Trophoblast cell (in vitro differentiated cells and primary cell): ENCODE measurements around the gene SYNGR2.
A peak's percentile ranks its signal among the peaks of the same experiment; 100 is the strongest.
"Not testable (repeated sequence)": the region's sequence is repeated elsewhere in the genome, so short reads cannot be mapped to it uniquely, and the experiment has no call there.

Experiments used
- DNase-seq, 2 donors: peaks; one replicate each; pipeline ENCODE4 v3.0.0-alpha.2; 2016
- H2AFZ ChIP-seq: 2 replicates; pipeline ENCODE4 v1.6.1; 2013; ENCODE audit warnings: low read length, moderate library complexity, mild to moderate bottlenecking; ENCODE audit not compliant: insufficient read depth, poor library complexity
- H2AK5ac ChIP-seq: 2 replicates; pipeline ENCODE4 v1.6.1; 2013; ENCODE audit warnings: mild to moderate bottlenecking, low read length
- H2BK120ac ChIP-seq: 2 replicates; pipeline ENCODE4 v1.6.1; 2013; ENCODE audit warnings: low read length, mild to moderate bottlenecking, moderate library complexity; ENCODE audit not compliant: insufficient read depth, poor library complexity
- H2BK12ac ChIP-seq: 2 replicates; pipeline ENCODE4 v1.6.1; 2013; ENCODE audit warnings: mild to moderate bottlenecking, low read length, moderate library complexity
- H2BK5ac ChIP-seq: 2 replicates; pipeline ENCODE4 v1.6.1; 2013; ENCODE audit warnings: low read length, low read depth, moderate library complexity, mild to moderate bottlenecking; ENCODE audit not compliant: poor library complexity
- H3K14ac ChIP-seq: 2 replicates; pipeline ENCODE4 v1.6.1; 2013; ENCODE audit warnings: mild to moderate bottlenecking, low read length
- H3K18ac ChIP-seq: 2 replicates; pipeline ENCODE4 v1.6.1; 2013; ENCODE audit warnings: mild to moderate bottlenecking, low read length
- H3K23ac ChIP-seq: 2 replicates; pipeline ENCODE4 v1.6.1; 2013; ENCODE audit warnings: low read length
- H3K27ac ChIP-seq: 2 replicates; pipeline ENCODE4 v1.5.1; 2013; ENCODE audit warnings: low read depth, mild to moderate bottlenecking, inconsistent platforms, low read length, moderate library complexity
- H3K27me3 ChIP-seq: 2 replicates; pipeline ENCODE4 v1.6.1; 2013; ENCODE audit warnings: inconsistent platforms, mild to moderate bottlenecking, low read length, moderate library complexity; ENCODE audit not compliant: insufficient read depth
- H3K36me3 ChIP-seq, 2 experiments: 1 replicate in 1 of 2; 2 replicates in 1 of 2; pipeline ENCODE4 v1.6.1; 2013; ENCODE audit warnings: low read length in 2 of 2, mild to moderate bottlenecking in 2 of 2, moderate library complexity in 1 of 2; ENCODE audit not compliant: insufficient read depth in 2 of 2, control insufficient read depth in 1 of 2
- H3K4ac ChIP-seq: 2 replicates; pipeline ENCODE4 v1.6.1; 2013; ENCODE audit warnings: low read depth, mild to moderate bottlenecking, low read length, moderate library complexity
- H3K4me1 ChIP-seq, 2 experiments: 1 replicate in 1 of 2; 2 replicates in 1 of 2; pipeline ENCODE4 v1.6.1; 2013; ENCODE audit warnings: low read length in 2 of 2, mild to moderate bottlenecking in 2 of 2, moderate library complexity in 1 of 2; ENCODE audit not compliant: insufficient read depth in 2 of 2, control insufficient read depth in 1 of 2
- H3K4me2 ChIP-seq: 2 replicates; pipeline ENCODE4 v1.6.1; 2013; ENCODE audit warnings: inconsistent platforms, mild to moderate bottlenecking, low read length, moderate library complexity
- H3K4me3 ChIP-seq: 2 replicates; pipeline ENCODE4 v1.5.1; 2013; ENCODE audit warnings: mild to moderate bottlenecking, low read depth, low read length, inconsistent platforms
- H3K79me1 ChIP-seq: one replicate; pipeline ENCODE4 v1.6.1; 2013; ENCODE audit warnings: low read length
- H3K79me2 ChIP-seq: 2 replicates; pipeline ENCODE4 v1.6.1; 2013; ENCODE audit warnings: low read length, mild to moderate bottlenecking; ENCODE audit not compliant: control insufficient read depth, insufficient read depth, poor library complexity
- H3K9ac ChIP-seq: 2 replicates; pipeline ENCODE4 v1.6.1; 2013; ENCODE audit warnings: mild to moderate bottlenecking, low read length
- H3K9me3 ChIP-seq: 2 replicates; pipeline ENCODE4 v1.6.1; 2013; ENCODE audit warnings: low read depth, mild to moderate bottlenecking, control low read depth, inconsistent platforms, low read length; ENCODE audit not compliant: insufficient read depth
- H4K12ac ChIP-seq: 2 replicates; pipeline ENCODE4 v1.6.1; 2013; ENCODE audit warnings: low read depth, mild to moderate bottlenecking, low read length, moderate library complexity
- H4K8ac ChIP-seq: 2 replicates; pipeline ENCODE4 v1.6.1; 2013; ENCODE audit warnings: low read depth, mild to moderate bottlenecking, low read length, moderate library complexity
- H4K91ac ChIP-seq: one replicate; pipeline ENCODE4 v1.6.1; 2013; ENCODE audit warnings: low read depth, mild to moderate bottlenecking, low read length, moderate library complexity
- WGBS: extraction: QIAGEN DNeasy Blood & Tissue Kit; methylation state at CpG from one replicate; pipeline ENCODE4 v1.1.7; 2013; ENCODE audit warnings: missing lambda C conversion rate; ENCODE audit not compliant: insufficient read length, insufficient coverage; ENCODE audit errors: extremely low coverage; 5-methylcytosine and 5-hydroxymethylcytosine counted together

The SYNGR2 gene

GRCh38 chr17:78166416-78166815 is 2.0 kb upstream of the SYNGR2 start:
- Histone ChIP-seq H3K27ac (no peak overlapping the region), H3K4me3 (no peak overlapping the region), H3K79me1 (peaks cover 5% of the 10 kb centered on the region), H2BK12ac (no peak overlapping the region), H2BK5ac (no peak overlapping the region), H4K8ac (no peak overlapping the region), H3K4me1 (peaks cover 8% of the 10 kb centered on the region in 2 experiments), H2AK5ac (no peak overlapping the region), H4K12ac (no peak overlapping the region), H3K79me2 (no peaks in the 10 kb centered on the region), H3K9me3 (peaks cover 2% of the 10 kb centered on the region), H3K4ac (no peak overlapping the region), H3K18ac (no peak overlapping the region), H3K14ac (no peak overlapping the region), H3K9ac (no peak overlapping the region), H3K4me2 (no peak overlapping the region), H2AFZ (no peak overlapping the region), H3K23ac (no peak overlapping the region), H4K91ac (no peak overlapping the region), H2BK120ac (no peak overlapping the region), H3K36me3 (peaks cover 0 to 3% of the 10 kb centered on the region in 2 experiments), H3K27me3 (no peaks in the 10 kb centered on the region)
- no CpG with 5 or more reads among the region's 6 CpGs for WGBS
- DNase-seq, result no peak

DNA sequence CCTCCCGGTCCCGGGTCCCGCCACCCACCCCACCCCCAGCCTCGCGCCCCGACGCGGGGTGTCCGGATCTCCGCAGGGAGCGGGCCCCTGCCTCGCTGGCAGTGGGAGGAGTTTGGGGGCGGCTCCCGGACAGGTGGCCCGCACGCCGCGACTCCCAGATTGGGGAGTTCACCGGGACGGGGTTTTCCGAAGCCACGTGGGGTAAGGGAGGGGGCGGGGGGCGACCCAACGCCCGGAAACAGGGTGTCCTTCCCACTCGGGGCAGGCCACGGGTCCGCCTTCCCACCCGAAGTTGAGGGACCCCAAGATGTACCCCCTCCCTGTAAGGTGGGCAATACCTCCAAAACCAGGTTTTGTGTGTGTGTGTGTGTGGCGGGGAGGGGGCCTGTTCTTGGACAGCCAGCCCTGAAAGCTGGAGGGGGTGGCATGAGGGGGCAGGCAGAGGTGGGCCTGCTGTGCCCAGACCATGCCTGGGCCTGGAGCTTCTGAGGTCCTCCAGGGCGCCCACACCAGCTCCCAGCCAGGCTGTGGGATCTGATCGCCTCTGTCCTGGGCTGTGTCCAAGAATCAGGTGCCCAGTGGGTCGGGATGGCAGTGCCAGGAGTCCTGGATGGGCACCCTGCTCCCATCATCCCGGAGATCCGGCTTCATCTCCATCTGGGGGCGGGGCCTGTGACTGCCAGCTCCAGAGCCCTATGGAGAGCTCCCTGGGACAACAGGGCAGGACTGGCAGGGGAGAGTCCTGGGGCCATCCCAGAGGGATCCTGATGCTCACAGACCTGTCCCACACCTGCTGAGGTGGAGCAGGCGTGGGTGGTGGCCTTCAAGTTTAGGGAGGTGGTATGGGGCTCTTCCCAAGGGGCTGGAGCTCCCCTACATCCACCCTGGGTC is 767 bp downstream of the SYNGR2 start:
- Histone ChIP-seq H4K8ac (no peak overlapping the region), H3K4me2 (peak overlapping the region; percentile 84), H2AFZ (no peak overlapping the region), H3K14ac (peak overlapping the region; percentile 24), H4K91ac (peak overlapping the region; percentile 32), H3K36me3 (peaks cover 11 to 19% of the 10 kb centered on the region in 2 experiments), H3K79me2 (no peaks in the 10 kb centered on the region), H3K23ac (no peak overlapping the region), H3K9me3 (peaks cover 2% of the 10 kb centered on the region), H3K4me1 (peaks cover 8 to 17% of the 10 kb centered on the region in 2 experiments), H4K12ac (no peak overlapping the region), H3K18ac (peak overlapping the region; percentile 55), H3K27me3 (no peaks in the 10 kb centered on the region), H2BK12ac (no peak overlapping the region), H3K79me1 (peaks cover 5% of the 10 kb centered on the region), H2AK5ac (no peak overlapping the region), H3K4me3 (peak overlapping the region; percentile 84), H3K9ac (no peak overlapping the region), H3K27ac (no peak overlapping the region), H2BK120ac (no peak overlapping the region), H3K4ac (peak overlapping the region; percentile 3), H2BK5ac (no peak overlapping the region)
- peak in 1 of 2 donors; percentile 41 for DNase-seq
- no CpG with 5 or more reads among the region's 38 CpGs for WGBS

DNA sequence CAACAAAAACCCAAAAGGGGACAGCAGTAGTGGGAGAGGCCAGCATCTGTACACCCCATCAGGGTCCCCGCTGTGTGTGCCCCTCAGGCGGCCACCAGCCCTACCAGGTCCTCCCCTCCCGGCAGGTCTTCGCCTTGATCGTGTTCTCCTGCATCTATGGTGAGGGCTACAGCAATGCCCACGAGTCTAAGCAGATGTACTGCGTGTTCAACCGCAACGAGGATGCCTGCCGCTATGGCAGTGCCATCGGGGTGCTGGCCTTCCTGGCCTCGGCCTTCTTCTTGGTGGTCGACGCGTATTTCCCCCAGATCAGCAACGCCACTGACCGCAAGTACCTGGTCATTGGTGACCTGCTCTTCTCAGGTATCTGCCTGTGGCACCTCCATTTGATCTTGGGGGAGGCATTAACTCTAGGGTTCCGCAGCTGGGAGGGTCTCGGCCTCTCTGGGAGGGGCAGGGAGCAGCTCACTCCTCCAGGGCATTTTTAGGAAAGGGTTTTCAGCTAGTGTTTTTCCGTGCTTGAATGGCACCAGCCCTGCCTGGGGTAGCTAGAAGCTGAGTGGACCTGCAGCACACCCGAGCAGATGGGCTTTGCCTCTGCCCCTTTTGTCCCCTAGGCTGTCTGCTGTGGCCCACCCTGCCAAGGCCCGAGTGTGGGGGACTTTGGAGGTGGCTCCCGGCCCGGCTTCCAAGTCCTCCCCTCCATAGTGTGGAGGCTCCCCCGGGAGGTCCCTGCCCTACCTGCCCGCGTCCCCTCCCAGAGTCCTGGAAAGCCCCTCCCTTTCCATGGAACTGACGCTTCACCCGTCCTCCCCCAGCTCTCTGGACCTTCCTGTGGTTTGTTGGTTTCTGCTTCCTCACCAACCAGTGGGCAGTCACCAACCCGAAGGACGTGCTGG is 2.6 kb downstream of the SYNGR2 start:
- no peak overlapping the region for H3K18ac ChIP-seq
- H3K4me3 ChIP-seq, result no peak overlapping the region
- no peak overlapping the region for H3K14ac ChIP-seq
- H2BK120ac ChIP-seq, result no peak overlapping the region
- H2AK5ac ChIP-seq, result no peak overlapping the region
- H4K91ac ChIP-seq, result no peak overlapping the region
- WGBS, result no CpG with 5 or more reads among the region's 31 CpGs
- DNase-seq, result no peak
- H3K79me2 ChIP-seq, result no peaks in the 10 kb centered on the region
- H3K23ac ChIP-seq, result no peak overlapping the region
- no peaks in the 10 kb centered on the region for H3K27me3 ChIP-seq
- no peak overlapping the region for H4K12ac ChIP-seq
- H3K27ac ChIP-seq, result no peak overlapping the region
- H4K8ac ChIP-seq, result no peak overlapping the region
- no peaks in the 10 kb centered on the region for H3K9me3 ChIP-seq
- peaks cover 28 to 33% of the 10 kb centered on the region in 2 experiments for H3K36me3 ChIP-seq
- peaks cover 5% of the 10 kb centered on the region for H3K79me1 ChIP-seq
- H3K4me1 ChIP-seq, result peaks cover 8 to 17% of the 10 kb centered on the region in 2 experiments
- no peak overlapping the region for H3K4me2 ChIP-seq
- no peak overlapping the region for H2AFZ ChIP-seq
- H2BK12ac ChIP-seq, result no peak overlapping the region
- no peak overlapping the region for H2BK5ac ChIP-seq
- H3K9ac ChIP-seq, result no peak overlapping the region
- no peak overlapping the region for H3K4ac ChIP-seq

- H3K4ac ChIP-seq, H3K27me3 ChIP-seq, H3K4me3 ChIP-seq, H2BK12ac ChIP-seq, DNase-seq, H2BK5ac ChIP-seq, H3K27ac ChIP-seq, H3K18ac ChIP-seq, H2BK120ac ChIP-seq, H2AFZ ChIP-seq, H3K14ac ChIP-seq, H3K9ac ChIP-seq, H3K79me1 ChIP-seq, H3K23ac ChIP-seq, H4K12ac ChIP-seq, H2AK5ac ChIP-seq, H3K9me3 ChIP-seq, H4K91ac ChIP-seq, H4K8ac ChIP-seq, H3K4me2 ChIP-seq, H3K79me2 ChIP-seq: not testable (repeated sequence)
- Histone ChIP-seq H3K36me3 (peaks cover 29 to 33% of the 10 kb centered on the region in 2 experiments), H3K4me1 (peaks cover 8 to 17% of the 10 kb centered on the region in 2 experiments)
- WGBS, result no CpG with 5 or more reads among the region's 19 CpGs
Observed at GRCh38 chr17:78171591-78172248, 3.3 kb downstream of the SYNGR2 start.
